A549 (cell line): Measurements from ENCODE around the gene MRLN. TPM values are rescaled to one million over a fixed set of nuclear protein-coding genes. Genes with fewer than 3 reads are reported as not detected.

Experiments used
- ATAC-seq, 2 experiments: fragments of 200-7000 bp in 1 of 2; fragments of >200 bp in 1 of 2; cut with Nextera tagmentation in 1 of 2; cut with Tn5 transposase in 1 of 2; 3 replicates each; pipeline versions ENCODE4 v1.8.0 to v1.9.1; 2018 to 2020; ENCODE audit warnings: mild to moderate bottlenecking in 1 of 2, moderate library complexity in 1 of 2
- CTCF ChIA-PET: fragments of 300-600 bp; sonication (Branson Sonifier 250); formaldehyde crosslinking; extraction: SDS; loops from one replicate; lab custom pipeline; 2021; ENCODE audit warnings: antibody characterized with exemption, inconsistent platforms; lab: Yijun Ruan, JAX
- POLR2A ChIA-PET: fragments of 350-600 bp; formaldehyde crosslinking; extraction: SDS; loops from one replicate; lab custom pipeline; 2021; ENCODE audit warnings: antibody characterized with exemption, inconsistent platforms; lab: Yijun Ruan, JAX
- DNase-seq, 2 experiments: peaks; one replicate each; pipeline versions ENCODE4 v3.0.0 to v3.0.0-alpha.2; 2011 to 2016; ENCODE audit warnings: low read depth in 1 of 2, low spot score in 1 of 2
- FAIRE-seq: peaks from 2 replicates; lab custom pipeline; 2011; peaks lifted over from hg19 to GRCh38; lab: Jason Lieb, UNC
- H3K27ac ChIP-seq, 2 experiments: fragments of >200 bp; sonication (Bioruptor Twin); formaldehyde crosslinking; 3 replicates each; pipeline ENCODE4 v1.5.1; 2016 to 2017
- H3K4me1 ChIP-seq: fragments of >200 bp; sonication (Bioruptor Twin); formaldehyde crosslinking; 3 replicates; pipeline ENCODE4 v1.6.1; 2016
- H3K4me2 ChIP-seq: fragments of >200 bp; sonication (Bioruptor Twin); formaldehyde crosslinking; 3 replicates; pipeline ENCODE4 v1.6.1; 2016
- H3K4me3 ChIP-seq: fragments of >200 bp; sonication (Bioruptor Twin); formaldehyde crosslinking; 3 replicates; pipeline ENCODE4 v1.5.1; 2016
- H3K9me3 ChIP-seq: fragments of >200 bp; sonication (Bioruptor Twin); formaldehyde crosslinking; 3 replicates; pipeline ENCODE4 v1.6.1; 2016
- CBX2 ChIP-seq: fragments of 200-600 bp; sonication (generic); IDR thresholded peaks from 2 replicates; pipeline ENCODE4 v1.6.1; 2016; ENCODE audit warnings: low read depth, mild to moderate bottlenecking, borderline replicate concordance
- CBX8 ChIP-seq: fragments of 200-600 bp; sonication (generic); IDR thresholded peaks from 2 replicates; pipeline ENCODE4 v1.6.1; 2016
- CTCF ChIP-seq: fragments of >200 bp; sonication (Bioruptor Twin); formaldehyde crosslinking; IDR thresholded peaks from 3 replicates; pipeline ENCODE4 v1.5.1; 2016
- FOSL2 ChIP-seq, 2 experiments: fragments of 450-650 bp in 1 of 2; fragments of >200 bp in 1 of 2; sonication (Bioruptor Twin) in 1 of 2; formaldehyde crosslinking; IDR thresholded peaks; 2 replicates each; pipeline versions ENCODE4 v1.5.0 to v1.6.1; 2016 to 2020; ENCODE audit warnings: mild to moderate bottlenecking in 1 of 2, moderate library complexity in 1 of 2
- FOXS1 ChIP-seq: fragments of 250-450 bp; sonication (Bioruptor Pico); IDR thresholded peaks from 2 replicates; pipeline ENCODE4 v1.5.0; 2020; ENCODE audit warnings: mild to moderate bottlenecking, moderate library complexity
- HOXB5 ChIP-seq: fragments of 250-450 bp; sonication (Bioruptor Pico); IDR thresholded peaks from 2 replicates; pipeline ENCODE4 v1.5.0; 2020; ENCODE audit warnings: mild to moderate bottlenecking, moderate library complexity
- KDM1A ChIP-seq: fragments of 200-600 bp; sonication (generic); IDR thresholded peaks from 2 replicates; pipeline ENCODE4 v1.6.1; 2016; ENCODE audit warnings: low read depth, mild to moderate bottlenecking
- MYC ChIP-seq: IDR thresholded peaks from 2 replicates; pipeline ENCODE4 v1.6.1; 2012; ENCODE audit warnings: mild to moderate bottlenecking, inconsistent platforms, low read length, improper control_type of control experiment, borderline replicate concordance
- NFE2L2 ChIP-seq: fragments of 150-350 bp; conservative IDR thresholded peaks from 2 replicates; pipeline ENCODE4 v1.6.1; 2014; ENCODE audit warnings: low read length
- NPAS2 ChIP-seq: fragments of 250-450 bp; sonication (Bioruptor Pico); IDR thresholded peaks from 2 replicates; pipeline ENCODE4 v1.8.0; 2022; ENCODE audit warnings: mild to moderate bottlenecking, moderate library complexity, borderline replicate concordance
- NR3C1 ChIP-seq: fragments of >200 bp; sonication (Bioruptor Twin); formaldehyde crosslinking; IDR thresholded peaks from 3 replicates; pipeline ENCODE4 v1.6.1; 2017
- PHF8 ChIP-seq: fragments of 200-600 bp; sonication (generic); IDR thresholded peaks from 2 replicates; pipeline ENCODE4 v1.6.1; 2016; ENCODE audit warnings: low read depth, mild to moderate bottlenecking, antibody characterized with exemption, moderate library complexity, borderline replicate concordance
- POLR2A ChIP-seq: IDR thresholded peaks from 2 replicates; pipeline ENCODE4 v1.6.1; 2012; ENCODE audit warnings: mild to moderate bottlenecking, low read length
- RCOR1 ChIP-seq: fragments of 150-350 bp; IDR thresholded peaks from 2 replicates; pipeline ENCODE4 v1.6.1; 2014; ENCODE audit warnings: antibody characterized with exemption, low read length, low read depth
- SREBF2 ChIP-seq: fragments of 450-650 bp; IDR thresholded peaks from 2 replicates; pipeline ENCODE4 v1.6.1; 2014; ENCODE audit warnings: mild to moderate bottlenecking, moderate library complexity
- ZC3H11A ChIP-seq: fragments of 450-650 bp; IDR thresholded peaks from 2 replicates; pipeline ENCODE4 v1.6.1; 2014; ENCODE audit warnings: antibody characterized with exemption, mild to moderate bottlenecking
- ZSCAN20 ChIP-seq: fragments of 250-450 bp; sonication (Bioruptor Pico); IDR thresholded peaks from 2 replicates; pipeline ENCODE4 v1.8.0; 2022; ENCODE audit warnings: mild to moderate bottlenecking, moderate library complexity
- WGBS: methylation state at CpG from one replicate; pipeline ENCODE4 v1.1.6; 2017; ENCODE audit errors: missing lambda C conversion rate; 5-methylcytosine and 5-hydroxymethylcytosine counted together
- polyA plus RNA-seq, 4 experiments: library from polyadenylated mRNA; depleted of rRNA in 3 of 4; stranded (reverse); fragments of >200 nt; fragmentation: RNase III in 1 of 4; extraction: RNeasy Plus Mini Kit Qiagen cat#74134 plus additional on column Dnase treatment in 1 of 4; gene quantifications; 2 replicates in 3 of 4; 3 replicates in 1 of 4; pipeline ENCODE4 v1.2.3, GENCODE V29; 2011 to 2017
- TF ChIP-seq, protein P1 (sequence below): fragments of 150-350 bp; IDR thresholded peaks from 2 replicates; pipeline ENCODE4 v1.6.1; 2014; ENCODE audit warnings: low read depth, mild to moderate bottlenecking, low read length
- TF ChIP-seq, protein P2 (sequence below): IDR thresholded peaks from 2 replicates; pipeline ENCODE4 v1.6.1; 2012
- TF ChIP-seq, protein P3 (sequence below): fragments of 250-450 bp; sonication (Bioruptor Pico); IDR thresholded peaks from 2 replicates; pipeline ENCODE4 v1.5.0; 2020; ENCODE audit warnings: low read depth, mild to moderate bottlenecking, moderate library complexity
- TF ChIP-seq, protein P4 (sequence below): fragments of 200-600 bp; sonication (generic); IDR thresholded peaks from 2 replicates; pipeline ENCODE4 v1.6.1; 2016; ENCODE audit warnings: antibody characterized with exemption, mild to moderate bottlenecking, moderate library complexity

Gene MRLN
- polyA plus RNA-seq, 2 of the 4 experiments (the other 2 are of a cell fraction): not detected

GRCh38 chr10:59757966-59758365 lies 4.7 kb upstream of the MRLN start:
- DNase-seq (no peak), FAIRE-seq (no peak), ATAC-seq (no peak)
- no peaks in the 10 kb centered on the region for H3K4me1 ChIP-seq
- H3K9me3 ChIP-seq: no peaks in the 10 kb centered on the region
- ChIA-PET POLR2A (no interaction called here), CTCF (interaction anchor here (0.8 kb wide), 1 partner anchor 132 kb away, joined by 4 read pairs; no protein-coding TSS in a partner anchor)
- H3K27ac ChIP-seq: no peak overlapping the region
- WGBS: 63% methylated on average over 3 of the region's 3 CpGs
- no peak for TF ChIP-seq NPAS2 (CRISPR knock-in tag)
- TF ChIP-seq POLR2A: no peak
- no peak for TF ChIP-seq RCOR1
- TF ChIP-seq PHF8: no peak
- no peak for TF ChIP-seq CTCF
- no peak for TF ChIP-seq ZC3H11A
- TF ChIP-seq, protein P1, sequence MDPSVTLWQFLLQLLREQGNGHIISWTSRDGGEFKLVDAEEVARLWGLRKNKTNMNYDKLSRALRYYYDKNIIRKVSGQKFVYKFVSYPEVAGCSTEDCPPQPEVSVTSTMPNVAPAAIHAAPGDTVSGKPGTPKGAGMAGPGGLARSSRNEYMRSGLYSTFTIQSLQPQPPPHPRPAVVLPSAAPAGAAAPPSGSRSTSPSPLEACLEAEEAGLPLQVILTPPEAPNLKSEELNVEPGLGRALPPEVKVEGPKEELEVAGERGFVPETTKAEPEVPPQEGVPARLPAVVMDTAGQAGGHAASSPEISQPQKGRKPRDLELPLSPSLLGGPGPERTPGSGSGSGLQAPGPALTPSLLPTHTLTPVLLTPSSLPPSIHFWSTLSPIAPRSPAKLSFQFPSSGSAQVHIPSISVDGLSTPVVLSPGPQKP: no peak
- TF ChIP-seq, protein P2, sequence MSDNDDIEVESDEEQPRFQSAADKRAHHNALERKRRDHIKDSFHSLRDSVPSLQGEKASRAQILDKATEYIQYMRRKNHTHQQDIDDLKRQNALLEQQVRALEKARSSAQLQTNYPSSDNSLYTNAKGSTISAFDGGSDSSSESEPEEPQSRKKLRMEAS: no peak
- no peak for TF ChIP-seq ZSCAN20 (CRISPR knock-in tag)
- TF ChIP-seq NR3C1: no peak
- TF ChIP-seq MYC: no peak
- TF ChIP-seq CBX2: no peak
- TF ChIP-seq NFE2L2: no peak
- TF ChIP-seq KDM1A: no peak
- TF ChIP-seq, protein P3, sequence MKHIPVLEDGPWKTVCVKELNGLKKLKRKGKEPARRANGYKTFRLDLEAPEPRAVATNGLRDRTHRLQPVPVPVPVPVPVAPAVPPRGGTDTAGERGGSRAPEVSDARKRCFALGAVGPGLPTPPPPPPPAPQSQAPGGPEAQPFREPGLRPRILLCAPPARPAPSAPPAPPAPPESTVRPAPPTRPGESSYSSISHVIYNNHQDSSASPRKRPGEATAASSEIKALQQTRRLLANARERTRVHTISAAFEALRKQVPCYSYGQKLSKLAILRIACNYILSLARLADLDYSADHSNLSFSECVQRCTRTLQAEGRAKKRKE (CRISPR knock-in tag): no peak
- no peak overlapping the region for H3K4me2 ChIP-seq
- H3K4me3 ChIP-seq: no peak overlapping the region

DNA sequence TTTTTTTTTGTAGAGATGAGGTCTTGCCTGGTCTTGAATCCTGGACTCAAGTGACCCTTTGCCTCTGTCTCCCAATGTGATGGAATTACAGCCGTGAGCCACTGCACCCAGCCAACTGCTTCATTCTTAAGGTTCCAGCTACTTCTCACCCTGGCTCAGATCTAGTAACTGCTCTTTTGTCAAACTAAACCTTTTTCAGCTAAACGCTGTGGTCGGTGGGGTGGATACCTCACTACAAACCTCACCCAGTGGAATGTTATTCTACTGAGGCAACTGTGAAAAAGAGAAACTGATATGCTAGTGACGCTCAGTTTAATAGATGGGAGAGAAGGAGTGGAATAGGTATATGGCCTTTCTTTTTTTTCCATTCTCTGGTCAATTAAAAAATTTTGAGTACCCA lies 1.7 kb upstream of the MRLN start:
- H3K9me3 ChIP-seq: no peaks in the 10 kb centered on the region
- CTCF ChIA-PET: interaction anchor here (0.7 to 0.8 kb wide), 2 partner anchors 76 to 89 kb away, joined by 3 to 4 read pairs; no protein-coding TSS in a partner anchor
- no peak overlapping the region for H3K4me2 ChIP-seq
- ATAC-seq: no peak
- H3K27ac ChIP-seq: no peak overlapping the region
- POLR2A ChIA-PET: no interaction called here
- 76% methylated on average over 4 of the region's 4 CpGs for WGBS
- no peaks in the 10 kb centered on the region for H3K4me1 ChIP-seq
- TF ChIP-seq FOSL2 (IDR thresholded peaks at IDR 0.05): no peak
- no peak for TF ChIP-seq FOSL2 (CRISPR knock-in tag; IDR thresholded peaks at IDR 0.05)
- no peak for TF ChIP-seq SREBF2
- no peak for TF ChIP-seq FOXS1
- TF ChIP-seq CBX8: no peak
- TF ChIP-seq, protein P4, sequence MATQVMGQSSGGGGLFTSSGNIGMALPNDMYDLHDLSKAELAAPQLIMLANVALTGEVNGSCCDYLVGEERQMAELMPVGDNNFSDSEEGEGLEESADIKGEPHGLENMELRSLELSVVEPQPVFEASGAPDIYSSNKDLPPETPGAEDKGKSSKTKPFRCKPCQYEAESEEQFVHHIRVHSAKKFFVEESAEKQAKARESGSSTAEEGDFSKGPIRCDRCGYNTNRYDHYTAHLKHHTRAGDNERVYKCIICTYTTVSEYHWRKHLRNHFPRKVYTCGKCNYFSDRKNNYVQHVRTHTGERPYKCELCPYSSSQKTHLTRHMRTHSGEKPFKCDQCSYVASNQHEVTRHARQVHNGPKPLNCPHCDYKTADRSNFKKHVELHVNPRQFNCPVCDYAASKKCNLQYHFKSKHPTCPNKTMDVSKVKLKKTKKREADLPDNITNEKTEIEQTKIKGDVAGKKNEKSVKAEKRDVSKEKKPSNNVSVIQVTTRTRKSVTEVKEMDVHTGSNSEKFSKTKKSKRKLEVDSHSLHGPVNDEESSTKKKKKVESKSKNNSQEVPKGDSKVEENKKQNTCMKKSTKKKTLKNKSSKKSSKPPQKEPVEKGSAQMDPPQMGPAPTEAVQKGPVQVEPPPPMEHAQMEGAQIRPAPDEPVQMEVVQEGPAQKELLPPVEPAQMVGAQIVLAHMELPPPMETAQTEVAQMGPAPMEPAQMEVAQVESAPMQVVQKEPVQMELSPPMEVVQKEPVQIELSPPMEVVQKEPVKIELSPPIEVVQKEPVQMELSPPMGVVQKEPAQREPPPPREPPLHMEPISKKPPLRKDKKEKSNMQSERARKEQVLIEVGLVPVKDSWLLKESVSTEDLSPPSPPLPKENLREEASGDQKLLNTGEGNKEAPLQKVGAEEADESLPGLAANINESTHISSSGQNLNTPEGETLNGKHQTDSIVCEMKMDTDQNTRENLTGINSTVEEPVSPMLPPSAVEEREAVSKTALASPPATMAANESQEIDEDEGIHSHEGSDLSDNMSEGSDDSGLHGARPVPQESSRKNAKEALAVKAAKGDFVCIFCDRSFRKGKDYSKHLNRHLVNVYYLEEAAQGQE: no peak
- TF ChIP-seq HOXB5: no peak
- TF ChIP-seq, protein P2: no peak
- no peak overlapping the region for H3K4me3 ChIP-seq
- DNase-seq: no peak
- no peak for FAIRE-seq
